Inflammatory macrophage treated with lipopolysaccharide for 1 hour (primary cell): ENCODE data around the gene ANKS1B.
"Not testable (repeated sequence)": the region's sequence is repeated elsewhere in the genome, so short reads cannot be mapped to it uniquely, and the experiment has no call there.

ENCODE experiments used
- DNase-seq, 2 donors: peaks; one replicate each; pipeline ENCODE4 v3.0.0-alpha.2; 2020 to 2022

The ANKS1B gene

GRCh38 chr12:99746538-99746937 lies 238.2 kb downstream of the ANKS1B start:
- DNase-seq: no peak

GRCh38 chr12:99745895-99746294 lies 238.8 kb downstream of the ANKS1B start:
- DNase-seq: no peak

DNA sequence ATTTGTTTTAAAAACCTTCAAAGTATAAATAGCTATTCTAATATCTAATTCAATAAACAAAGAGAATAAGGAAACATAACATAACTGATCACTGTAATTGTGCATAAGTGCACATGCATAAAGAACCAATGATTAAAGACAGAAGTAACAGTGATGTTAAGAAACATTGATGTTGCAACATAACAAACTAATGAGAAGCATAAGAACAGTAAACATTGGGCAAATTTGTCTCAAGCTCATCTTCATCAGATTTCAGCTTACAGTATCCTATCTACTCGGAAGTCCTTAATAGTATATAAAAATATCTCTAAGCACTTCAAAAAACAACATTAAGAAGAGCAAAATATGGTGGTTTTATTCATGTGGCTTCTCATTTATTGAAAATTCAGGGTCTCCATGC lies 239.6 kb downstream of the ANKS1B start:
- DNase-seq: no peak

DNA sequence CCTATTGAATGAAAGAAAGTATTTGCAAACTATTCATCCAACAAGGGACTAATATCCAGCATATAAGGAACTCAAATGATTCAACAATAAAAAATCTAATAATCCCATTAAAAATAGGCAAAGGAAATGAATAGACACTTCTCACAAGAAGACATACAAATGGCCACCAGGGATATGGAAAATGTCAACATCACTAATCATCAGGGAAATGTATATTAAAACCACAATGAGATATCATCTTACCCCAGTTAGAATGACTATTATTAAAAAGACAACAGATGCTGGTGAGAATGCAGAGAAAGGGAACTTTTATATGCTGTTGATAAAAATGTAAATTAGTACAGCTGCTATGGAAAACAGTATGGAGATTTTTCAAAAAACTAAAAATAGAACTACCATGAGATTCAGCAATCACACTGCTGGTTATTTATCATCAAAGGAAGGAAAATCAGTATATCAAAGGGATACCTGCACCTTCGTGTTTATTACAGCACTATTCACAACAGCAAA lies 247.9 kb downstream of the ANKS1B start:
- DNase-seq: no peak

- DNase-seq: no peak
Measured at GRCh38 chr12:99732131-99732530, 252.6 kb downstream of the ANKS1B start.

GRCh38 chr12:99722690-99723486 lies 261.8 kb downstream of the ANKS1B start:
- DNase-seq: no peak

DNA sequence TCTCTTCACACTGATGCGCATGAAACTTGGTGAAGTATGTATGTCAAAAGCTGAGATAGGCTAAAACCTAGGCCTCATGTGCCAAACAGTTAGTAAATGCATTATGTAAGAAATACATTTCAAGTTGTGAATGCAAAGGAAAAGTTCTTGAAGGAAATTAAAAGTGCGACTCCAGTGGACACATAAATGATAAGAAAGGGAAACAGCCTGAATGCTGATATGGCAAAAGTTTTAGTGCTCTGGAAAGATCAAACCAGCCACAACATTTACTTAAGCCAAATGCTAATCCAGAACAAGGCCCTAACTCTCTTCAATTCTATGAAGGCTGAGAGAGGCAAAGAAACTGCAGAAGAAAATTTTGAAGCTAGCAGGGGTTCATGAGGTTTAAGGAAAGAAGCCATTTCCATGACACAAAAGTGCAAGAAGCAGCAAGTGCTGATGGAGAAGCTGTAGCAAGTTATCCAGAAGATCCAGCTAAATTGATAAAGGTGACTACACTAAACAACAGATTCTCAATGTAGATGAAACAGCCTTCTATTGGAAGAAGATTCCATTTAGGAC lies 262.9 kb downstream of the ANKS1B start:
- DNase-seq: no peak

GRCh38 chr12:99720083-99720465 lies 264.7 kb downstream of the ANKS1B start:
- DNase-seq: not testable (repeated sequence)

- not testable (repeated sequence) for DNase-seq
Measured at GRCh38 chr12:99719411-99720082, 265.2 kb downstream of the ANKS1B start.

DNA sequence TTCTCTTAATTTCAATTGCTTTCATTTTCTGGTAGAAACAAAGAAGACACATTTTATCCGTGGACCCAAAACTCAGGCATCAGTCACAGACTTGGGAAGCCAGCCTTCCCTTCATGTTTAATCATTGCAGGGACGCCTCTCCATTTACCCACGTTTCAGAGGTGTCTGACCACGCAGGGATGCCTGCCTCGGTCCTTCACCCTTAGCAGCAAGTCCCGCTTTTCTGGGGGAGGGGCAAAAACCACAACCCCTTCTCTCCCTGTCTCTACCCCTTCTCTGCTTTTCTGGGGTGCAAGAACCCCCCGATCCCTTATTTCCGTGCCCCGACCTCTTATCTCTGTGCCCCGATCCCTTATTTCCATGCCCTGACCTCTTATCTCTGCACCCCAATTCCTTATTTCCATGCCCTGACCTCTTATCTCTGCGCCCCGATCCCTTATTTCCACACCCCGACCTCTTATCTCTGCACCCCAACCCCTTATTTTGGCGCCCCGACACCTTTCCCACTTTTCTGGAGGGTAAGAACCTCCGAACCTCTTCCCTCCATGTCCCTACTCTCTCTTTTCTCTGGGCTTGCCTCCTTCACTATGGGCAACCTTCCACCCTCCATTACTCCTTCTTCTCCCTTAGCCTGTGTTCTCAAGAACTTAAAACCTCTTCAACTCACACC lies 268.8 kb downstream of the ANKS1B start:
- DNase-seq: not testable (repeated sequence)

DNA sequence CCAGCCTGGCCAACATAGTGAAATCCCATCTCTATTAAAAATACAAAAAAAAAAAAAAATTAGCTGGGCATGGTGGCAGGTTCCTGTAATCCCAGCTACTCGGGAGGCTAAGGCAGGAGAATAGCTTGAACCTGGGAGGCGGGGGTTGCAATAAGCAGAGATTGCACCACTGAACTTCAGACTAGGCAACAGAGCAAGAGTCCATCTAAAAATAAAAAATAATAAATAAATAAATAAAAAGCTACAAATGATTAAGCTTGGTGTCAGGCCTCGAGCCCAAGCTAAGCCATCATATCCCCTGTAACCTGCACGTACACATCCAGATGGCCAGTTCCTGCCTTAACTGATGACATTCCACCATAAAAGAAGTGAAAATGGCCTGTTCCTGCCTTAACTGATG lies 269.8 kb downstream of the ANKS1B start:
- not testable (repeated sequence) for DNase-seq

DNA sequence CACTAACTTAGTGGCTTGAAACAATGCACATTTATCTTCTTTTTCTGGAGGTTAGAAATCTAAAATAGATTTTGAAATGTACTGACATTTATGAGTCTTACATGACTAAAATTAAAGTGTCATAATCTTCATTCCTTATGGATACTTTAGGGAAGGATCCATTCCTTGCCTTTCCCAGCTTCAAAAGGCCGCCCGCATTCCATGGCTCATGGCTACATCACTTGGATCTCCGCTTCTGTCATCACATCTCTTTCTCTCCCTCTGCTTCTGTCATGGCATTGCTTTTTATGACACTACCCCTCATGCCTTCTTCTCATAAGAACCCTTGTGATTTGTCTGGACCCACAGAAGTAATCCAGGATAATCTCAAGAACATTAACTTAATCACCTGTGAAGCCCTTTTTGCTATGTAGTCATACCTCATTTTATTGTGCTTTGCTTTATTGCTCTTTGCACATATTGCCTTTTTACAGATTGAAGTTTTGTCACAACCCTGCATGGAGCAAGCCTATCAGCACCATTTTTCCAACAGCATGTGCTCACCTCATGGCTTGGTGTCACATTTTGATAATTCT lies 270.7 kb downstream of the ANKS1B start:
- DNase-seq: no peak

GRCh38 chr12:99712281-99712680 lies 272.5 kb downstream of the ANKS1B start:
- DNase-seq: no peak

- DNase-seq: no peak
Measured at GRCh38 chr12:99711246-99711645, 273.5 kb downstream of the ANKS1B start.

- no peak for DNase-seq
Measured at GRCh38 chr12:99709619-99710018, 275.1 kb downstream of the ANKS1B start.

DNA sequence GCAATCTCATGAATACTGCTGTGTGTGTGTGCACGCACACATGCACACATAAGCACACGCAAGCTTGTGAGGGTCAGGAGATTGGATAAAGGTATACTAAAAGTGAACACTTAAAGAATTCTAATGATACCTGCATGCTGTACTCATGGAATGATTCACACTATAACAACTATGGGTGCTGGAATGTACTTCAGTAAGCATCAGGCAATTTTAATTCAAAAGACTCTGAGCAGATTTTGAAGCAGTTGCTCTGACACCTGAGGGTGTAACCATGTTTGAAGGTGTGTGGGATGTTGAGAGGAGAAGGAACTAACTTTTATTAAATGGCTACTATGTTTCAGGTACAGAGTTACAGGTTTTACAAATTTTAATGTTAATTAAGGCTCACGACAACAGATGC lies 275.6 kb downstream of the ANKS1B start:
- no peak for DNase-seq

DNA sequence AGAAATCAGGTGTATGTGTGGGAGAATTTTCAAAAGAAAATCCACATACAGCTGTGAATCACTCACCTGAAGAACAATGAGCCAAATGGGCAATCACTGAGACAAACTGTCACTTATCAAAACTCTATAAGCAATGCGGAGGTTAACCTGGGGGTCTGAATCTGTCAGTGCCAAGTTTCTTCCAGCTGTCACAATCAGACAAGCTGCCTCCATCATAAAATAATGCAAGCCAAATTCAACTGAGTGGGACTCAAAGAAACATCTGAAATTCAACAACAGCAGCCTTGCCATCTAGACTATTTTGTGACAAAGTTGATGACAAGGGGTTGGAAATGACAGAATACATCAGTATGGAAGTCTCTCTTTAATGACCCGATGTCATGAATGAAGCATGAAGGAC lies 276.9 kb downstream of the ANKS1B start:
- DNase-seq: no peak

DNA sequence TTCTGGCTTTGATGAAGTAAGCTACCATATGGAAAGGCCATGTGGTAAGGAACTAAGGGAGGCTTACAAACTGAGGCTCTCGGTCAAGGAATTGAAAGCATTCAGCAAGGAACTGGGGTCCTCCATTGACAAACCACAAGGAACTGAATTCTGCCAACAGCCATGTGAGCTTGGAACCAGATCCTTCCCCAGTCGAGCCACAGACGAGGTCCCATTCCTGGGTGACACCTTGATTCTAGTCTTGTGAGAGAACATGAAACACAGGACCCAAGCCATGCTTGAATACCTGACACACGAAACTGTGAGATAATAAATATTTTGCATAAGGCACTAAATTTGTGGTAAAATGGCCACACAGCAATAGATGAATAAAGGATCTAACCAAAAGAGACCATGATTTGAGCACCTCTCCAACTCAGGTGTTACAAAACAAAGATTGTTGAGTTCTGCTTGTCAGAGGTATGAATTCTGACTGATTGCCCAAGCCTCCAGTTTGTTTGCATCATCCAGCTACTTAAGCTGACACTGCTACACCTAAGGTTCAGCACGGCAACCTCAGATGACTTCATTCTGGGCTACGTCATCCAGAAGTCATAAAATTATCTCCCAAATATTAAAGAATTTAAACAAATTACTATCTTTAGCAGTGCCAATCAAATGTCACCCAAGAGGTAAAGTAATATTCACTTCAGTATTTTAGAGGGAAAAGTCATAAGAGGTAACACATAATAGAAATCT lies 277.8 kb downstream of the ANKS1B start:
- DNase-seq: no peak

DNA sequence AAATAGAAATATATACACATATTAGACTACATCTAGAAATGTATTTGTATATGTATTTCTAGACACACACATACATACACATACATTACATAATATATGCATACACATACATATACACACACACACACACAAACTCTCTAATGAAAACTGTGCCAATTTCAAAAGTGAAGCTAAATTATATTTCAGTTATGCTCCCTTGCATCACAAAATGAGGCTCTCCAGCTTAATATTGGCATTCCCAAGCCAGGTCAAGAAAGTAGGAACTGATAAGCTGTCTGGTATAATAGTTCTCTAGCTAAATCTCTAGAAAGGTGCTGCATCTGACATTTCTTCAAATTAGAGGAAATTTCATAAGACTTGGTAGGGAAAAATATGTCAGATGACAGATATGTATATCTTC lies 280.3 kb downstream of the ANKS1B start:
- no peak for DNase-seq

DNA sequence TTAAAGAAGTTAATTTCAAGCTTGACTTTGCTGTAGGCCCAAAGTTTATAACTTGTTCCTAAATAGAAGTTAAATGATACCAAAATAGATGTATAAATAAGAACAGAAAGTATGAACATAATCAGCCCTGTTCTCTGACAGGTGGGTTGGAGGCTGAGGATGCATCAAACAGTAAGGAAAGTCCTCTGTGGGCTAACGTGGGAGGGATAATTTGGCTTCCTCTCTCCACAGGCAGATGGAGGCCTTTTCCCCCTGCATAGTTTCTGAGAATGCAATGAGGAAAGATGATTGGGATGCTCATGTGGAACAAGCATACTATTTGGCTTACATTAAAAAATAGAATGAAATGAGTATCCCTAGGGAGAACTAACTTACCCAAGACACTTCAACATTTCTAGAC lies 280.7 kb downstream of the ANKS1B start:
- no peak for DNase-seq

DNA sequence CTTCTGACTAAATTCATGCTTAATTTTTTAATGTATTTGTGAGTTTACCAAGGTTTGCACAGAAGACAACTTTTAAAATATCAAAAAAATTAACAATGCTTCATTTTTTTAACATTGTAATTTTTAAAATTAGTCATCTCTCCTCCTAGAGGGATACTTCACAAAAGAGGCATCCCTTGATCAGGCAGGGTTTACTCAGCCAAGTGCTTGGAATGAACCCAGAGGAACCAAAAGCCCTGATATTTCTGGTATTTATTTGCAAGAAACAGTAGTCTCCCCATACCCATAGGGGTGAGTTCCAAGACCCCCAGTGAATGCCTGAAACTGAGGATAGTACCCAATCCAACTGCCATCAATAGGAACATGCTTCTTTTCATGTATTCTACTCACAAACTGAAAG lies 284.7 kb downstream of the ANKS1B start:
- DNase-seq: no peak

DNA sequence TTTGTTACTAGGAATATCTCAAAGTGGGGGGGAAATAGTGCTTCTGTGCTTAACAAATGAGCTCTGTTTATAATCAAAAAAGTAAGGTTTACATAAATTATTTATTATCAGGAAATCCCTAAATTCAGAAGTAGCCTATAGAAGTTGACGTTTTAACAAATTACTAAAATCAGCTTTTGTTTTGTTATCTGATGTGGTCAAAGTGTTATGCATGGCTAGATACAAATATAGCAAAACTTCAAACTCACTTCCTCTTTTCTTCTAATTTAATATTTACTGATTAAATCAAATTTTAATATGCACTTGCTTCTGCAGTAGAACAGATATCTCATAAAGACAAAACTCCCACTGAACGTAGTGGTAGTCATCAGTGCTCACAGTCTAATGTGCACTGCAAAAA lies 289.7 kb downstream of the ANKS1B start:
- no peak for DNase-seq
